HG02571 (cell line): ENCODE measurements around the gene PPP1R9A.

Source experiments
- ATAC-seq: cut with Tn5 transposase; IDR thresholded peaks from one replicate; pipeline ENCODE4 v1.9.1; 2021; ENCODE audit warnings: mild to moderate bottlenecking, moderate library complexity; ENCODE audit not compliant: unreplicated experiment

PPP1R9A gene

GRCh38 chr7:95026421-95027072, 119.2 kb downstream of the PPP1R9A start:
- ATAC-seq: no peak

- ATAC-seq: no peak
Observed at GRCh38 chr7:95027234-95027872, 120.0 kb downstream of the PPP1R9A start.

- no peak for ATAC-seq
Observed at GRCh38 chr7:95028683-95029082, 121.3 kb downstream of the PPP1R9A start.

GRCh38 chr7:95035295-95035694, 127.9 kb downstream of the PPP1R9A start:
- no peak for ATAC-seq

GRCh38 chr7:95041031-95041430, 133.6 kb downstream of the PPP1R9A start:
- ATAC-seq: no peak

GRCh38 chr7:95045236-95045923, 138.0 kb downstream of the PPP1R9A start:
- ATAC-seq: no peak

GRCh38 chr7:95046494-95047240, 139.3 kb downstream of the PPP1R9A start:
- ATAC-seq: no peak

- ATAC-seq: no peak
Observed at GRCh38 chr7:95047291-95047690, 139.9 kb downstream of the PPP1R9A start.

GRCh38 chr7:95052566-95053094, 145.2 kb downstream of the PPP1R9A start:
- ATAC-seq: no peak

GRCh38 chr7:95054386-95054785, 147.0 kb downstream of the PPP1R9A start:
- no peak for ATAC-seq

- ATAC-seq: no peak
Observed at GRCh38 chr7:95055295-95055694, 147.9 kb downstream of the PPP1R9A start.

- ATAC-seq: no peak
Observed at GRCh38 chr7:95056107-95056739, 148.8 kb downstream of the PPP1R9A start.

- no peak for ATAC-seq
Observed at GRCh38 chr7:95056901-95057300, 149.5 kb downstream of the PPP1R9A start.

- no peak for ATAC-seq
Observed at GRCh38 chr7:95059842-95060313, 152.5 kb downstream of the PPP1R9A start.

GRCh38 chr7:95062901-95063300, 155.5 kb downstream of the PPP1R9A start:
- no peak for ATAC-seq

GRCh38 chr7:95066737-95067530, 159.5 kb downstream of the PPP1R9A start:
- no peak for ATAC-seq

GRCh38 chr7:95088536-95089215, 181.3 kb downstream of the PPP1R9A start:
- no peak for ATAC-seq

- no peak for ATAC-seq
Observed at GRCh38 chr7:95089414-95090315, 182.3 kb downstream of the PPP1R9A start.
